Amniotic epithelial cell (primary cell): ENCODE measurements around the gene IL19.

Source experiments
- DNase-seq: peaks from one replicate; pipeline ENCODE4 v3.0.0-alpha.2; 2010; ENCODE audit warnings: low read depth

IL19 gene, protein sequence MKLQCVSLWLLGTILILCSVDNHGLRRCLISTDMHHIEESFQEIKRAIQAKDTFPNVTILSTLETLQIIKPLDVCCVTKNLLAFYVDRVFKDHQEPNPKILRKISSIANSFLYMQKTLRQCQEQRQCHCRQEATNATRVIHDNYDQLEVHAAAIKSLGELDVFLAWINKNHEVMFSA

DNA sequence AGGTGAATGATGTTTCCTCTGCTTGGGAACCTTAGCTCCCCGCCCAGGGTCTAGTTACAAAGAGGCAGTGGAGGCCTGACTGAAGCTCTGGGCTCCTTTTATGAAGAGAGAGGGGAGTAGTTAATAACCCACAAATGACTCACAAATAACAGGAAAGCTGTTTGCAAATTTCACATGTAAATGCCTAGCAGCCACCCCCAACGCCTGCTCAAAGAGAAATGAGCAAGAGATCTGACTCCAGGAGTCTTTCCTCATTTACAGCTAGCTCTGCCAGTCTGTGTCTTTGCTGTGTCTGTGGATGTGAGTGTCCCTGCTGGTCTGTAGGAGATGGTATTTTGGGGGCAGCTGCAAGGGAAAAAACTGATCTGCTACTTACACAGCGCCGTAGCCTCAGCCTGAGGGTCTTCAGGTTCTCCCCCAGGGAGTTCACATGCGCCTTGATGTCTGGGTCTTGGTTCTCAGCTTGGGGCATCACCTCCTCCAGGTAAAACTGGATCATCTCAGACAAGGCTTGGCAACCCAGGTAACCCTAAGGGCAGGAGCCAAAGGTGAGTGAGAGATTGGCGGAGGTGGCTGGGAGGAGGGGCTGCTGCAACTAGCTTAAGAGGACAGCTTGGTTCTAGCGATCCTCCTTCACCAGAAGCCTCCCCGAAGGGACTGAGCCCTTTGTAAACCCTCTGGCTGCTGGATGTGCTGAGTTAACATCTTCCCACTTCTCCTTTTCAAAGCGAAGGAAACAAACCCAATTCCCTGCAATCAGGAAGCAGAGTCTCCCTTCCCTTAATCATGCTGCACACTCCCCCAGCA, at the start of gene IL19:
IL19 (plus strand) TSS at position 243 of the 807 bp plus-strand sequence. CDS start 65,890 bp downstream, outside the sequence.
- DNase-seq = peak; percentile 87

DNA sequence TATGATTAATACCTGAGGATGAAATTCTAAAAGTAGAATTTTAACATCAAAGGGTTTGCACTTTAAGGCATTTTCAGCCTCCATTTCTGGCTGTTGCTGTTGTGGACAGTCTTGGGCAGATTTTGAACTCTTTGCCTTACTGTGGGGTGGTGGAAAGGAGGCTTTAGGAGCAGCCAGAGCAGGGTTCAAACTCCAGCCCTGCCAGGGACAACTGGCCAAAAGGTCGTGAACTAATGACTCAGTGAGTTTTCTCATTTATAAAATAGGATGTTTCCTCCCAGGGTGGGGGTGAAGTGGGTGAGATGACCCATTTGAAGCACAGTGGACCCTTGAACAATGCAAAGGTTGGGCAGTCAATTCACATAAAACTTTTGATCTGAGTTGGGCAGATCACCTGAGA, 49.1 kb upstream of the IL19 start:
- DNase-seq = no peak

DNA sequence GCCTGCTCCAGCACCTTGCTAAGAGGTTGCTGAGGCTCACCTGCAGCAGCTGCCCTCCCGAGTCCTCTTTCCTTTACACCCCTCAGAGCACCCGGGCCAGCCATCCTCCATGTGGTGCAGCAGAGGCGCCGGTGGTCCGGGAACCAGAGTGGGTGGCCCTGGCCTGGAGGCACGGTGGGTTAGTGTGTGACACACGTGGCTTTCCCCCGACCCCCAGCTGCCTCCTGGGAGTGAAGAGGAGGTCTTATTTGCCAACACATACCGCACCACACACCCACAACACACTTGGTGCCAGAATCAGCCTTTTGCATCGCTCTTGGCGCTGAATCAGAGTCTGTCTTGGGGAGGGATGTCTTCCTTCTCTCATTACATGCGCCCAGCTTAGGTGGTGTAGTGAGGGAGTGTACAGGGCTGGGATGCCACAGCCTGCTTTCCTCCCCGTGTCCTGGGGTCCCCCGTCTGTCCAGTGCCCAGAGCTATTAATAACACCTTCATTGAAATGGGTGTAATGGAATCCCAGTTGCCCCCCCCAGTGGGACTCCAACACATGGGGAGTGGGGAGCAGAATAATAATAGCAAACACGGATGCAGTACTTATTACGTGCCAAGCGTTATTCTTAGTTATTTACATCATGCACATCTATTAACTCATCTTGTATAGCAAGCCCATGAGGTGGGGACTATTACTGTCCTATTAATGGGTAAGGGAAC, 47.7 kb upstream of the IL19 start:
- DNase-seq = no peak

DNA sequence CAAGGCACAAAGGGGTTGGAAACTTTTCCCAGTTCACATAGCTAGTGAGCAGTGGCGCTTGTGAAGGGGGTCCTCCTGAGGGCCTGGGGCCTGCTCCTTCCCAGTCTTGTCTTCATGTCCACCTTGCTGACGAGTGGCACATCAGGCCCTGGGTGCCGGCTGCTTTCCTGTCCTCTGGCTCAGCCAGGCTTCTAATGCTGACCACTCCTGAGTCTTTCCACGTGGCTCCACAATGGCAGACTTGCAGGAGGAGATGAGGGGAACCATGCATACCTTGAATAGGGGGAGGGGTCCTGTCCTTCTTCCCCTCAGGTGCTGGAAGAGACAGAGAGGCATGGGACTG, 47.1 kb upstream of the IL19 start:
- DNase-seq = no peak

DNA sequence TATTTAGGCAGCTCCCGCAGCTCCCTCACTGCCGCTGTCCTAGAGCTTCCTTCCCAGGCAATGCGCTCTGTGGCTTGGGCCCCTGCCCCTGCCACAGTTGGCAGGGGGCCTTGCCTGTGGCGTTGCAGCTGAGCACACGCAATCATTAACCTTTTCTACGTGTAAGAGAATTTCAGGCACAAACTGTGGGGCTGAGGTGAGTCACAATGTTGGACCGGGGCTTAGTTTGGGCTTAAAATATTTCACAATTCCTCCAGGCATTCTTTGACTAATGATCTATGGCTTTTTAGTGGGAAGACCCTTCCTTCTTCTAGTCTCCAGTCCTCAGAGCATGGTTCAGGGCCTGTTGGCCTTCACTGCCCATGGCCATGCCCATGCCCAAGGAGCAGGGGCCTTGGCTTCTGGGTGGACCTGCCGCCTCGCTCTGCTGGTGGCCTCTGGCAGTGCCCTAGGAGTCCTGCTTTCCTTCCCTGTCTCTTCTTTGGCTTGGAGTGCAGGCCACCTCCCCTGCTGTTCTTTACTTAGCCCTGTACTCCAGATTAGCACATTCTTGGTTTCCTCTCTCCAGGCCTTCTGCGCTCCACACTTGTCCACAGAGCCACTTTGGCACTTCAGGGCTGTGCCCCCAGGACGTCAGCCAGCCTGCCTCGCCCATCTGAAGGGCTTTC, 46.6 kb upstream of the IL19 start:
- peak; percentile 83 for DNase-seq

DNA sequence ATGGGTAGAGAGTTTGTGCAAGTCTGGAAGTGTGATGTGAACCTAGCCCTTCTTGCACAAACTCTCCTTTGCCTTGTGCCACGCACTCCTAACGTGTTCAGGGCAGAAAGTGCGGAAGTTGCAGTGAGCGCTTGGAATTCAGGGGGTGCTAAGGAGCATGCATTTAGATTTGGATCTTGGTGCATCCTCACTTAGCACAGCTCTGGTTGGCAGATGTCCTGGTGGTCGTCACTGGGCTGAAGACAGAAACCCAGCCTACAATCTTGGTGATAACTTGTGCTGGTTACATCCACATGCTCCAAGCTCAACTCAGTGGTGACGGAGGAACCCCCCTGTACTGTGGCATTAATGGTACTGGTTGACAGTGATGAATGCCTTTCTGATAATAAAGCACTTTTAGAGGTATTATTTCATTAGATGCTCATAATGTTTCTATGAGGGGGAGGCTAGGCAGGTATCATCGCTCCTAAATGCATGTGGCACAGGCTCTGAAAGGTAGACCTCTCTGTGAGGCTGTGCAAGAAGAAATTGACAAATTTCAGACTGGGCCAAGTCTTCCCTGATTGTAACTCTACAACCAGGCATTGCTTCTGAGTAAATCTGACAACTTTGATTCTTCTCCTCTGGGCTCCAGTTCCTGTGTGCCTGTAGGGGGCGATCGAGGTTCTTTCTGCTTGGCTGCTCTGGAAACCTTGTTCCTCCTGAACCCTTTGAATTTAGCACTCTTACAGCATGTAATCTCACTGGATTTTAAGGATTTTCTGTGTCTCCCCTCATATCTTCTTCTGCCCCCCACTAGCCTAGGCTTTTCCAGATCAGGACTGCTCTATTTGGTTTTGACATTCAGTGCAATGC, 45.2 kb upstream of the IL19 start:
- DNase-seq = peak; percentile 46

DNA sequence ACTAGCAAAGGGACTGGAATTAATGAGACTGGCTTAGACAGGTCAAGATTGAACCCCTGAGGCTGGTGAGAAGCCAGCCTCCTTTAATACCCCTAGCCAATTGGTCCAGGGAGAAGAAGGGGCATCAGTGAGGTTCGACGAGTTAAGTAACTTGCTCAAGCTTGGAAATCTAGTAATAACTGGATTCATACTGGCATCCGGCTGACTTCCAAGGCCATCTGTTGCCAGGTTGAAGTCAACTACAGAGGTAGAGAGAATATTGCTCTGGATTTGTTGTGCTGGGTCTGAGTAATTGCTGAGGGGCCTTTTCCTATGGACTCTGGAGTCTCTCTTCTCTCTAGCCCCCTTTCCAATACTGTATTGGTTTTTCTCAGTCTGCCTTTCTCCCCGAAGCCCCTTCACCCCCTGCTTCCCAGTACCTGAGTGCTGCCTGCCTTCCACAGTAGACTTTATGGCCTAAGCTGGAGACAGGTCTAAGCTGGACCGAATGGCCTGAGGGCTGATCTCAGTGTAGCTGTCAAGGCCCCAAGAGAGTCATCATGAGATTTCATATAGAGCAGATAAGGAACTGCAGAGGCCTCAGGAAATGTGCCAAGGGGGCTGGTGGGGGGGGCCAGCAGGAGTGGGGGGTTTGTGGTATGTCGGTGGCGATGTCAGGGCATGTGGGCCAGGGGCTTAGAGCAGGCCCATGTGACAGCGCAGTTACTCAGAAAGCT, 42.4 kb upstream of the IL19 start:
- DNase-seq = no peak

DNA sequence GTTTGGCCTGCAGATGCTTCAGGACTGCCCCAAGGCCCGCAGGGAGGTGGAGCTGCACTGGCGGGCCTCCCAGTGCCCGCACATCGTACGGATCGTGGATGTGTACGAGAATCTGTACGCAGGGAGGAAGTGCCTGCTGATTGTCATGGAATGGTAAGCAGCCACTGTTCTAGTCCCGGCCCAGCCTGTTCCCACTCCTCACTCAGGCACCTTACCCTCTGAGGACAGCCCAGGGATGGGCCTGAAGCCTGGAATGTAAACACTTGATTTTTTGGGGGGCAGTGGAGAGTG, 41.9 kb upstream of the IL19 start:
- DNase-seq = no peak

DNA sequence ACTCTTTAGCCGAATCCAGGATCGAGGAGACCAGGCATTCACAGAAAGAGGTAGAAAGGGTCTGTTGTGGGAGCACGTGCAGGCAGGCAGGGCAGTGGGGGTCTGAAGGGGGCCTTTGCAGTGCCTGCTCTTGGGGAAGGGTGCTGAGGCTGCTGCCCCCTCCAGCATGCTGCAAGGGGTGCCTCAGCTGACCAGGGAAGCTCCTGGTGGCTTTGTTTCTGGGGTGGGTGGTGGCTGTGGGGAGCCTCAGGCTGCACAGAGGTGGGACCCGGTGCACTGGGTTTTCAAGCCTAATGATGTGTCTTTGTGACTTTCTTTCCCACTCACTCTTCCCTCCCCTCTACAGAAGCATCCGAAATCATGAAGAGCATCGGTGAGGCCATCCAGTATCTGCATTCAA, 41.5 kb upstream of the IL19 start:
- no peak for DNase-seq

DNA sequence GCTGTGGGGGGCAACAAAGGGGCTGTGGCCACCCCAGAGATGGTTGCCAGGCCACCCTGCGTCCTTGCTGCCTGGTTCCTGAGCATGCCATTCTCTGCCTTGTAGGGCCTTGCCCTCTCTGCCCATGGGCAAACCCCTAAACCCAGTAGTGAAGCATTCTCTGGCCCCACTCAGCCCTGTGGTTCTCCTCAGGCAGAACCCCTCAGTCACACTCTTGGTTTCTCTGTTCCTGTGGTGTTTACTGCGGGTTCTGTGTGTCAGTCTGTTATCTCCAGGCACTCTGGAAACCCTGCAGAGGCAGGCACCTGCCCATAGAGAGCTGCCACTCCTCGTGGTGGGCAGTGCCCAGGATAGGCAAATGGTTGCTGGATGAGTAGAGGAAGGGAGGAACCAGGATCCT, 41.1 kb upstream of the IL19 start:
- DNase-seq = no peak

DNA sequence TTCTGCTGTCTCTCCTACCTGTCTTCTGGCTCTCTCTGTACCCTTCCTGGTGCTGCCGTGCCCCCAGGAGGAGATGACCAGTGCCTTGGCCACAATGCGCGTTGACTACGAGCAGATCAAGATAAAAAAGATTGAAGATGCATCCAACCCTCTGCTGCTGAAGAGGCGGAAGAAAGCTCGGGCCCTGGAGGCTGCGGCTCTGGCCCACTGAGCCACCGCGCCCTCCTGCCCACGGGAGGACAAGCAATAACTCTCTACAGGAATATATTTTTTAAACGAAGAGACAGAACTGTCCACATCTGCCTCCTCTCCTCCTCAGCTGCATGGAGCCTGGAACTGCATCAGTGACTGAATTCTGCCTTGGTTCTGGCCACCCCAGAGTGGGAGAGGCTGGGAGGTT, 38.1 kb upstream of the IL19 start:
- DNase-seq = no peak

DNA sequence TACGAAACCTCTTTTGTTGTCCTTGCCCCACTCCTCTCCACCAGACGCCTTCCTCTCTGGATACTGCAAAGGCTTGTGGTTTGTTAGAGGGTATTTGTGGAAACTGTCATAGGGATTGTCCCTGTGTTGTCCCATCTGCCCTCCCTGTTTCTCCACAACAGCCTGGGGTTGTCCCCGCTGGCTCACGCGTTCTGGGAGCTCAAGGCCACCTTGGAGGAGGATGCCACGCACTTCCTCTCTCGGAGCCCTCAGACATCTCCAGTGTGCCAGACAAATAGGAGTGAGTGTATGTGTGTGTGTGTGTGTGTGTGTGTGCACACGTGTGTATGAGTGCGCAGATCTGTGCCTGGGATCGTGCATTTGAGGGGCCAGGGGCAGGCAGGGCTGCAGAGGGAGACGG, 37.6 kb upstream of the IL19 start:
- DNase-seq = no peak

DNA sequence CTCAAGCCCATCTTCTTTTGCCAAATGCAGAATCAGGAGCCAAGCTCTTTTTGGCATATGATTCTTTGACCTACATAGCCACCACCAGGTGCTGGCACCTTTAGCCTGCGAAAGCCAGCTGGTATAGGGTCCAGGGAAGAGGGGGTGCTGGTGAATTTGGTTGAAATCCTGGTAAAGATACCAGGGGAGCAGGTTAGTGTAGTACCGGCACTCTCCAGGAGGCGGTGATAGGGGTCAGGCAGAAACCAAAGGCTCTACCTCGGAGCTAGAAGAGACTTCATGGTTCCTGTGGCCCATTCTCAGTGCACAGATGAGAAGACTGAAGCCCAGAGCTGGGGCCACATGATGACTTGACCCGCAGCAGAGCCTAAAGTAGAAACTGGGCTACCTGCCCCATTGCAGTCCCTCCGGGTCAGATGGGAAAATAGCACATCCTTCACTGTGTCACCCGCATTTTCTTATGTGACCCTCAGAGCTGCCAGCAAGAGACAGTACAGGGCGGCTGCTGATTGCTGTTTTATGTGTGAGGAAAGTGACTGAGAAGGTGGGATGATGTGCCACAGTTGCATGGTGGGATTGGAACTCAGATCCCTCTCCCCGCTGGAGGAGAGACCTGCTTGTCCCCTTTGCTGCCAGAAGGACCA, 36.0 kb upstream of the IL19 start:
- peak; percentile 50 for DNase-seq

DNA sequence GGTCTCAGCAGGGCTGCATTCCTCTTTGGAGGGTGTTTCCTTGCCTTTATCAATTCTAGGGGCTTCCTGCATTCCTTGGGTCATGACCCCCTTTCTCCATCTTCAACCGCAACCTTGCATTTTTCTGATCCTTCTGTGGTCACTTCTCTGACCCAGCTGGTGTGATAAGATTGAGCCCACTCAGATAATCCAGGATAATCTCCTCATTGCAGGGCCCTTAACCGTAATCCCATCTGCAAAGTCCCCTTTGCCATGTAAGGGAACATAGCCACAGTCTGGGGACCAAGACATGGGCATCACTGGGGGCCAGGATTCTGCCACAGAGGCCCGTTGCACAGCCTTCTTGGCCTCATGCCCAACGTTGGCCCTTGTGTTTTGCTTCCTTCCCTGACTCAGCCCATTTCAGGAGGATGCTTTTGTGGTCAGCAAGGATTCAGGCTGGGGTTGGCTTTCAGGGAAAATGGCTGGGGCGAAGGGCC, 35.0 kb upstream of the IL19 start:
- peak; percentile 79 for DNase-seq

DNA sequence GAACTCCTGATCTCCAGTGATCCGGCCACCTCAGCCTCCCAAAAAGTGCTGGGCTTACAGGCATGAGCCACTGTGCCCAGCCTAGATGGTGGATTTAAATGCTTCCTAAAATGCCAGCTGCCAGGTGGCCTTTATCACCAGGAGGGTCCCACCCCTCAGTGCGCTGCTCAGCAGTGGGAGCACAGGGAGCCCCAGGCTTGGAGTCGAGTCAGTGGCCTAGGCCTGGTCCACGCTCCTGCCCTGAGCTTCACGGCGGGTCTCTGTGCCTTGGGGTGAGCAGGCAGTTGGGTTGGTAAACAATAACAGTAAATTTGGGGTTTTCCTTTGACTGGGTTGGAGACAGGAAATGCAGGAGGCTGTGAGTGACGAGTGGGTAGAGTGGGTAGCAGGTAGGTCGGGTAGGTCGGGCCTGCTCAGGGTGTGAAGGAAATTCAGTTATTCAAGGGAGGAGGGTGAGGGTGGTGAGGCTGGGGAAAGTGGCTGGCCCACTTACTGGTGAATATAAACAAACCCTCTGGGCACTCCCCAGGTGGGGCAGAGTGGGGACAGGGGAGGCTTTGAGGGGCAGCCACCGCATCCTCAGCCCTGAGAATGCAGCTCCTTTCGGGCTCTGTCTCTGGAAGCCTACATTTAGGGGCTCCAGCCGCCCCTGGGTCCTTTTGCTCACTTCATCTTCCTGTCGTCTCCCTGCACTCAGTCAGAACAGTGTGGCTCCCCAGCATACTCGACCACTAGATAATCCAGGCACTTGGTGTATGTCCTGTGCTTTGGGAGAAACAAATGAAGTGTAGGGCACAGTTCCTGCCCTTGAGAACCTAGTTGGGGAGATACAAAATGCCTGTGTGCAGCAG, 33.5 kb upstream of the IL19 start:
- DNase-seq = no peak

DNA sequence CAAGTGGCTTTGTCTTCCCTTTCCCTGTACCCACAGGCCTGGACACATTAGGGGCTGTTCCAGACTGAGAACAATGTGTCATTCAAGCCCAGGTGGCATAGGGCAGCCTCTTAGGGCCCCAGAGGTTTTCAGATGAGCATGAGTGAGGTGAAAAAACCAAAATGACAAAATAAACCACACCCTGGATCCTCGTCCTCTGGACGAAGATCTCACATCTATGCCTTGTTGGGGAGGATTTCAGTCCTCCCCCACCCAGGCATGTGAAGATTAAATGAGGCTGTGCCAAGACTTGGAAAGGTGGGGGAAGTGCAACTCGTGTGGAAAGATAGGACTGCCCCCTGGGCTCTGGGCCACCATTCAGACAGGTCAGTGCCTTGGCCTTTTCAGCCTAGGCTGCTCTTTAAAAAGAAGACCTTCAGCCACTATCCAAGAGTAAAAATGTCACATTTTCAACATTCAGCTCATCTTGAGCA, 32.8 kb upstream of the IL19 start:
- no peak for DNase-seq

DNA sequence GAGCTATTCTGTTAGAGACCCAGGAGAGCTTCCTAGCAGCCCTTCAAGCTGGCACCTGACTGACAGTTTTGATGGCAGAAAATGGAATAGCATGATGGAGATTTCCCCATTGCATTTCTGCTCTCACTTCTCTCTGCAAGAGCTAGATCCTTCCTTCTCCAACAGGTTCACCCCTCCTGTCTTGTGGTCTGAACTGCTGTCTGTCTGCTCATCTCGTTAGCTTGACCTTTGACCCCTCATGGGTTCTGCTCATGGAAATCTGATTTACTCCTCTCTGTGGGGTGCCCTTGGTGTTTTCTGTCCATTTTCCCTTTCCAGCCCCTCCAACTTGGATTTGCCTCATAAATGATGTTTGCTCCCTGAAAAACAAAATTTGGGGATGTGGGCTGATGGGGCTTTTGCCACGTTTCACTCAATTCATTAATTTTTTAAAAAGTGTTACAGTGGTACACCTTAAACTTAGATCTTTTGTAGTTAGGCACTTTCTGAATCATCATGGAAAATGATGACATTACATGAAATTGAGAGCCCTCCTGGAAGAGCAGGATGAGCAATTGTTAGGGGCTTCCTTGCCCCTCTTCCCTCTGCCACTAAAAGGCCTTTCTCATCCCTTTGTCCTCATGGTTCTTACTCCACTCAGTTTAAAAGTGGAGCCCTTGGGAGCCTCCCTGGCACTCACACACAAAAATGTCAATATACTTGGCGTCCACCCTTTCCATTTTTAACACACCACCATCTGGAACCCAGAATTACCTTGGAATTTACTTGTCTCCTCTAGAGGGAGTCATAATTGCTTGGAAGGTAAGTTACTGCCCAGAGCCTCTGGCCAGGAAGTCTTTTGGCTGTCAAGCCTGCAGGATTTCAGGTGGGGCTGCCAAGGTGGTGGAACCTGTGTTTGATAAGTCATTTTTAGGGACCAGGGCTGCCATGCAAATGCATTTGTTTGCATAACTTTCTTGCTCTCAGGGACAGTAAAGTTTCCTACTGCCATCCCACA, 31.9 kb upstream of the IL19 start:
- no peak for DNase-seq

DNA sequence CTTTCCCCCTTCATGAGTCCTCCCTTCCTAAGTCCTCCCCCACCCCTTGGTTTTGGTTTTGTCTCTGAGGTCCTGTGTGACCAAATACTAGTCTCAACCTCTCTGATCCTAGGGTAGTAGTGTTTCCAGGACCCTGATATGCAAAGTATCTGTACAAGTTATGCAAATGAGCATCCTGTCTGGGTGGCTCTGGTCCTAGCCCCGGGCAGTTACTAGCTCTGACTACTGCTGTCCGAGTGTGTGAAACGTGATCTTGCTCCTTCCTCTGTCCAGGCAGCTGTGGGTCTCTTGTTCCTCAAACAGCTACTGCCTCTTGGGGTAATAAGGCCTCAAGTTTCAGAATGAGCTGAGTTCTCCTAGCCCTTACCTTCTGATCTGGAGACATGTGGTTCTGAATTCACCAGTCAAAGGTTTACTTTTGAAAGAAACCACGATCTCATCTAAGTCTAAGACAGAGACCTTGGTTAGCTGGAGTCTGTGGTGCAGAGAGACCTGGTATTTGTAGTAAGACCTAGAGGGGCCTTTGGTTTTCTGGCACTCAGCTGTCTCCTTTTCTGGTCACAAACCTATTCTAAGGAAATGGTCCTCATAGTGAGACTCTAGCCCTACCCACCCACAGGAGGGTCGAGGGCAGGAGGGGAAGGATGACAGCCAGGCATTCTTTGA, 31.0 kb upstream of the IL19 start:
- DNase-seq = no peak
